HCT116 (cell line): ENCODE data around the gene LRFN2. TPM values are rescaled to one million over a fixed set of nuclear protein-coding genes. Genes with fewer than 3 reads are reported as not detected.

ENCODE experiments used
- ATAC-seq: fragments of 200-7000 bp; cut with Tn5 transposase; 2 replicates; pipeline ENCODE4 v1.9.1; 2020; ENCODE audit warnings: mild to moderate bottlenecking, moderate library complexity
- BruUV-seq: library from RNA; stranded (reverse); fragments of 400-500 nt; replicated peaks from 2 replicates; lab custom pipeline; 2021; lab: Mats Ljungman, UMichigan
- CTCF ChIA-PET: fragments of 300-600 bp; sonication (Branson Sonifier 250); formaldehyde crosslinking; loops from one replicate; lab custom pipeline; 2021; ENCODE audit warnings: antibody characterized with exemption; lab: Charles Lee
- POLR2A ChIA-PET: fragments of 300-600, 350-600 bp; sonication (Branson Sonifier 250); formaldehyde crosslinking; loops from one replicate; lab custom pipeline; 2021; ENCODE audit warnings: antibody characterized with exemption; lab: Charles Lee
- RAD21 ChIA-PET, 2 experiments: fragments of 300-600 bp; sonication (Branson Sonifier 250); formaldehyde crosslinking; loops; one replicate each; lab custom pipeline; 2023; ENCODE audit warnings: low total read pairs in 2 of 2; ENCODE audit not compliant: uncharacterized antibody in 2 of 2, unreplicated experiment in 2 of 2, low non-redundant PET in 1 of 2; lab: Charles Lee
- DNase-seq: peaks from one replicate; pipeline ENCODE4 v3.0.0-alpha.2; 2010; ENCODE audit warnings: low read depth, low spot score
- H2AFZ ChIP-seq: fragments of 200-600 bp; shearing (Covaris generic), sonication (generic); 2 replicates; pipeline ENCODE4 v1.6.1; 2017; ENCODE audit warnings: low read depth, mixed run types, mixed read lengths, antibody characterized with exemption, low read length; ENCODE audit not compliant: poor library complexity, severe bottlenecking
- H3K27ac ChIP-seq: 2 replicates; pipeline ENCODE4 v1.5.1; 2012; ENCODE audit warnings: low read depth, low read length
- H3K27me3 ChIP-seq: fragments of 200-600 bp; sonication (generic); 2 replicates; pipeline ENCODE4 v1.6.1; 2016; ENCODE audit warnings: mixed run types, low read length, mixed read lengths; ENCODE audit not compliant: insufficient read depth
- H3K36me3 ChIP-seq, 2 experiments: fragments of 200-500 bp in 1 of 2; fragments of 200-600 bp in 1 of 2; sonication (Bioruptor generic) in 1 of 2; sonication (generic) in 1 of 2; 2 replicates each; pipeline versions ENCODE4 v1.5.1 to v1.6.1; 2014 to 2016; ENCODE audit warnings: low read length in 2 of 2, inconsistent platforms in 1 of 2, mixed read lengths in 1 of 2, mixed run types in 1 of 2; ENCODE audit not compliant: insufficient read depth in 2 of 2, control insufficient read depth in 1 of 2
- H3K4me1 ChIP-seq, 2 experiments: fragments of 200-600 bp in 1 of 2; sonication (generic) in 1 of 2; 2 replicates each; pipeline versions ENCODE4 v1.5.1 to v1.6.1; 2012 to 2017; ENCODE audit warnings: low read length in 2 of 2, inconsistent platforms in 1 of 2, mild to moderate bottlenecking in 1 of 2, mixed read lengths in 1 of 2, mixed run types in 1 of 2, moderate library complexity in 1 of 2; ENCODE audit not compliant: insufficient read depth in 2 of 2, control insufficient read depth in 1 of 2
- H3K4me2 ChIP-seq: fragments of 200-600 bp; sonication (generic); 2 replicates; pipeline ENCODE4 v1.6.1; 2017; ENCODE audit warnings: mixed run types, low read length, mixed read lengths
- H3K4me3 ChIP-seq, 2 experiments: fragments of 200-600 bp in 1 of 2; sonication (generic) in 1 of 2; replicated peaks in 1 of 2; 2 replicates each; pipeline ENCODE4 v1.5.1; 2011 to 2016; ENCODE audit warnings: low read length in 2 of 2, control low read depth in 1 of 2, low read depth in 1 of 2, mild to moderate bottlenecking in 1 of 2, mixed read lengths in 1 of 2, mixed run types in 1 of 2
- H3K79me2 ChIP-seq: fragments of 200-600 bp; sonication (generic); 2 replicates; pipeline ENCODE4 v1.6.1; 2017; ENCODE audit warnings: mild to moderate bottlenecking, mixed run types, low read length, moderate library complexity, mixed read lengths; ENCODE audit not compliant: insufficient read depth
- H3K9ac ChIP-seq: fragments of 200-600 bp; sonication (generic); 2 replicates; pipeline ENCODE4 v1.6.1; 2016; ENCODE audit warnings: low read length, mixed read lengths
- H3K9me2 ChIP-seq: fragments of 200-600 bp; sonication (generic), shearing (Covaris generic); 2 replicates; pipeline ENCODE4 v1.6.1; 2017; ENCODE audit warnings: mixed run types, mild to moderate bottlenecking, moderate library complexity; ENCODE audit not compliant: insufficient read depth
- H3K9me3 ChIP-seq, 2 experiments: fragments of 200-500 bp in 1 of 2; fragments of 200-600 bp in 1 of 2; sonication (Bioruptor generic) in 1 of 2; sonication (generic) in 1 of 2; 2 replicates each; pipeline ENCODE4 v1.6.1; 2014 to 2017; ENCODE audit warnings: low read length in 2 of 2, mixed read lengths in 2 of 2, inconsistent platforms in 1 of 2, low read depth in 1 of 2, mild to moderate bottlenecking in 1 of 2, mixed run types in 1 of 2, moderate library complexity in 1 of 2; ENCODE audit not compliant: control insufficient read depth in 1 of 2, insufficient read depth in 1 of 2
- H4K20me1 ChIP-seq: fragments of 200-600 bp; sonication (generic), shearing (Covaris generic); 2 replicates; pipeline ENCODE4 v1.6.1; 2017; ENCODE audit warnings: mixed run types, mild to moderate bottlenecking, moderate library complexity; ENCODE audit not compliant: insufficient read depth
- CTCF ChIP-seq, 3 experiments: fragments of 200-600 bp in 1 of 3; sonication (generic) in 1 of 3; IDR thresholded peaks in 2 of 3; conservative IDR thresholded peaks in 1 of 3; 2 replicates each; pipeline ENCODE4 v1.5.1; 2012 to 2017; ENCODE audit warnings: low read depth in 2 of 3, low read length in 2 of 3, antibody characterized with exemption in 1 of 3, borderline replicate concordance in 1 of 3, control low read depth in 1 of 3, mild to moderate bottlenecking in 1 of 3, mixed read lengths in 1 of 3, mixed run types in 1 of 3, moderate library complexity in 1 of 3; ENCODE audit not compliant: insufficient read depth in 1 of 3
- EGR1 ChIP-seq: IDR thresholded peaks from 2 replicates; pipeline ENCODE4 v1.6.1; 2012; ENCODE audit warnings: low read depth
- ELF1 ChIP-seq: IDR thresholded peaks from 2 replicates; pipeline ENCODE4 v1.6.1; 2012; ENCODE audit warnings: low read depth, borderline replicate concordance
- SIN3A ChIP-seq: IDR thresholded peaks from 2 replicates; pipeline ENCODE4 v1.6.1; 2012; ENCODE audit warnings: low read depth
- TCF7L2 ChIP-seq: IDR thresholded peaks from 2 replicates; pipeline ENCODE4 v1.7.0; 2011; ENCODE audit warnings: borderline replicate concordance, inconsistent platforms; ENCODE audit not compliant: insufficient read depth, insufficient read length; ENCODE audit errors: extremely low read depth
- YY1 ChIP-seq: IDR thresholded peaks from 2 replicates; pipeline ENCODE4 v1.6.1; 2011; ENCODE audit warnings: low read length, low read depth, moderate library complexity, mild to moderate bottlenecking; ENCODE audit not compliant: insufficient replicate concordance; ENCODE audit errors: extremely low read depth
- ZFX ChIP-seq: fragments of 450-650 bp; IDR thresholded peaks from 2 replicates; pipeline ENCODE4 v1.6.1; 2017
- intact Hi-C: fragments of 100-400 bp; cut with micrococcal nuclease; formaldehyde crosslinking; loops from 2 replicates; pipeline ENCODE4 v1.10.0; 2022
- total RNA-seq: library from RNA; stranded (reverse); gene quantifications from one replicate; pipeline ENCODE4 v1.2.1, GENCODE V29; 2021; ENCODE audit not compliant: unreplicated experiment

Gene LRFN2
- total RNA-seq, 1 experiment from 2014 or later, result not detected

- no peaks in the 10 kb centered on the region for H3K36me3 ChIP-seq
- H3K9me2 ChIP-seq, result no peaks in the 10 kb centered on the region
- POLR2A ChIA-PET, result no interaction called here
- H3K9me3 ChIP-seq, result no peaks in the 10 kb centered on the region
- no peaks in the 10 kb centered on the region for H4K20me1 ChIP-seq
- H3K4me2 ChIP-seq, result no peak overlapping the region
- no peak overlapping the region for H2AFZ ChIP-seq
- CTCF ChIA-PET, result no interaction called here
- BruUV-seq, result no TSS peak
- ATAC-seq (no peak), DNase-seq (no peak)
- H3K27me3 ChIP-seq, result peaks cover 73% of the 10 kb centered on the region
- H3K4me1 ChIP-seq, result no peaks in the 10 kb centered on the region
- no peak overlapping the region for H3K9ac ChIP-seq
- intact Hi-C loops, result no loop called here
- RAD21 ChIA-PET, result no interaction called here
- TF ChIP-seq ELF1 (no peak), TCF7L2 (no peak), ZFX (no peak)
- TF ChIP-seq, all 23 proteins: peak for 0
- H3K79me2 ChIP-seq, result no peaks in the 10 kb centered on the region
- H3K27ac ChIP-seq, result no peak overlapping the region
- no peak overlapping the region for H3K4me3 ChIP-seq
These were observed 19.4 kb upstream of the LRFN2 start for GRCh38 chr6:40606526-40606925.

GRCh38 chr6:40604082-40604481 is 16.9 kb upstream of the LRFN2 start:
- POLR2A ChIA-PET, result no interaction called here
- Histone ChIP-seq H3K4me1 (no peaks in the 10 kb centered on the region), H3K27me3 (peaks cover 73% of the 10 kb centered on the region), H3K27ac (no peak overlapping the region), H3K79me2 (no peaks in the 10 kb centered on the region), H2AFZ (no peak overlapping the region), H3K4me3 (no peak overlapping the region), H4K20me1 (no peaks in the 10 kb centered on the region), H3K9me2 (no peaks in the 10 kb centered on the region), H3K4me2 (no peak overlapping the region), H3K9ac (no peak overlapping the region), H3K36me3 (no peaks in the 10 kb centered on the region), H3K9me3 (no peaks in the 10 kb centered on the region)
- DNase-seq (no peak), ATAC-seq (no peak)
- CTCF ChIA-PET, result no interaction called here
- RAD21 ChIA-PET, result no interaction called here
- intact Hi-C loops, result no loop called here
- no TSS peak for BruUV-seq
- TF ChIP-seq SIN3A (no peak), YY1 (no peak), CTCF (IDR thresholded peaks at IDR 0.05 in 2 of 3, conservative IDR thresholded peaks at IDR 0.05 in 1 of 3; ENCODE audit: borderline replicate concordance in 1 of 3, insufficient read depth in 1 of 3, low read depth in 2 of 3, low read length in 2 of 3) (no peak), EGR1 (no peak)
